GM23248 (cell line): ENCODE measurements around the gene AQP2.

Source experiments
- EZH2 ChIP-seq: fragments of 200-600 bp; sonication (generic); IDR thresholded peaks from 2 replicates; pipeline ENCODE4 v1.6.1; 2018; ENCODE audit warnings: antibody characterized with exemption, mild to moderate bottlenecking; ENCODE audit not compliant: insufficient read depth, poor library complexity, severe bottlenecking
- EZH2phosphoT487 ChIP-seq: fragments of 200-600 bp; sonication (generic); IDR thresholded peaks from 2 replicates; pipeline ENCODE4 v1.6.1; 2018; ENCODE audit warnings: antibody characterized with exemption, moderate library complexity, mild to moderate bottlenecking, low read depth; ENCODE audit not compliant: insufficient read depth

DNA sequence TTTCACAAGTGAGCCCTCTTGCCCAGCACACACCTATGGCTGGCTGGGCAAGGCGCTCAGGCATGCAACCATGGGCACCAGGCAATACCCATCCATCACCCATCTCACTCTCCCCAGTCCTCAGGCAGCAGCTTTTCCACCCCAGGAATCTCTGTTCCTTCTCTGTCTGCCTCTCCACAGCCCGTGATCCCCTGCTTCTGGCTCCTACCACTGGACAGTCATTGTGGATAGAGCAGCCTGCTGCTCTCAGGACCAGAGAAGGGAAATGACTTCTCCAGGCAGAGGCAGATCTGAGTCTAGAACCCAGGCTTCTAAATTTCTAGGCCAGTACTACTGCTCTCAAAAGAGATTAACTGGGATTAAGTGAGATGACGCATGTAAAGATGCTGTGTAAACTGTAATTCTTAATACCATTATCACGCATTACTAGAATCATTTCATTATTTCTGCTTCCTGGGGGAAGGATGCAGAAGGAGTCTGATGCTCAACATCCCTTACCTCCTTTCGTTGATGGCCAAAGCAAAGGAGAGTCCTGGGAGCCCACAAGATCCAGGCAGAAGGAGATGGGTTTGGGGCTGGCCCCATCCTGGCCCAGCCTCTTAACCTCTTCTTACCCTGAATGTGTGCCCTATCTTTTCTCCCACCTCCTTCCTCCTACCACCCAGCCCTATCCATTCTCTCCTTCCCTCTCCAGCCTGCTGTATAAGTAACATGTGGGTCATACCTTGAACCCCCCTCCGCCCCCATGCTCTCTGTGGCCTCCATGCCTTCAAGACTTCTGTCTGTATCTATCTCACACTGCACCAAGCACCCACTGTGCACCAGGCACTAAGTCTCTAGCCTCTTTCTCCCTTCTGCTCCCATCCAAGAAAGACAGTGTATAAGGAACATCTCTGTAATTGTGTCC is 6.4 kb downstream of the AQP2 start:
- no peak for TF ChIP-seq EZH2
- TF ChIP-seq EZH2phosphoT487 = no peak
